Activated CD4-positive, alpha-beta T cell treated with anti-CD3 and anti-CD28 coated beads for 1 hour (primary cell): ENCODE measurements around the gene BFSP1.

Experiments used
- DNase-seq: peaks from one replicate; pipeline ENCODE4 v3.0.0-alpha.2; 2020

BFSP1 gene

GRCh38 chr20:17493173-17493572 is 38.0 kb downstream of the BFSP1 start:
- no peak for DNase-seq

DNA sequence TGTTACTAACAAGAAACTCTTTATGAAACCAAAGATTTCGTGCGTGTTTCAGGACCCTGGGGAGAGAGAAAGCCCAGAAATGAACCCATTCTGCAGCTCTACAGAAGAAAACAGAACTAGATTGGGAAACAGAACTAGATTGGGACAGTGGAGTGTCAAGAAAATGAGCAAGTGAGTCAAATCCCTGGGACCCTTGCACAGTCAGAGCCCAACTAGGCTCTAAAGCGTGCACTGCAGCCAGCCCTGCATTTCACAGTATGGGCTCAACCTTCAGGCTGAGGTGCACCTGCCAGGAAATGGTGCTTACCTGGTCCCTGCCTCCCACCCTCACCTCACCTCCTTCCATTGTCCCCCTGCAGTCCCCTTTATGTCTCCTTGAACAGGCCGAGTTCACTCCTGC is 39.7 kb downstream of the BFSP1 start:
- no peak for DNase-seq

GRCh38 chr20:17491041-17491440 is 40.1 kb downstream of the BFSP1 start:
- no peak for DNase-seq

DNA sequence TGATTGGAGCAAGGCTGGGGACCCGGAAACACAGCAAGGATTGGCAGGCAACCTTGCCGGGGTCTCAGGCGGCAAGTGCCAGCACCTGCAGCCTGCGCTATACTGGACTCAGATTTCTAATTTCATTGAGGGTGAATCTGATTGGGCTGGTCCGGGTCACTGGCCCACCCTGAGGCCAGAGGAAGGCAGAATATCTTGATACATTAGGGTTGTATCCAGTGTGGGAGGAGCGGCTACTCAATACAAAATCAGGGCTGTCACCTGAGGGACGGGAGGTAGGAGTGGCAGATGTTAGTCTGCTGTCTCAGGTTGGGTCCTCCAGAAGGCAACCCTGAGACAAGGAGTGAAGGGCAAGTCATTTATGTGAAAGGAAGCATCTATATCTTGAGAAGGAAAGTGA is 40.7 kb downstream of the BFSP1 start:
- no peak for DNase-seq

- no peak for DNase-seq
Observed at GRCh38 chr20:17488916-17489600, 42.1 kb downstream of the BFSP1 start.

GRCh38 chr20:17485017-17485416 is 46.2 kb downstream of the BFSP1 start:
- DNase-seq, result no peak

- no peak for DNase-seq
Observed at GRCh38 chr20:17482536-17482935, 48.6 kb downstream of the BFSP1 start.

DNA sequence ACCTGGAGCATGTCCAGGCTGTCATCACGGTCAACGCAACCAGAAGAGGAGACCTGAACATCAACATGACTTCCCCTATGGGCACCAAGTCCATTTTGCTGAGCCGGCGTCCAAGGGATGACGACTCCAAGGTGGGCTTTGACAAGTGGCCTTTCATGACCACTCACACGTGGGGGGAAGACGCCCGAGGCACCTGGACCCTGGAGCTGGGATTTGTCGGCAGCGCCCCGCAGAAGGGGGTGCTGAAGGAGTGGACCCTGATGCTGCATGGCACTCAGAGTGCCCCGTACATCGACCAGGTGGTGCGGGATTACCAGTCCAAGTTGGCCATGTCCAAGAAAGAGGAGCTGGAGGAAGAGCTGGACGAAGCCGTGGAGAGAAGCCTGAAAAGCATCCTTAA is 49.5 kb downstream of the BFSP1 start:
- DNase-seq, result no peak

- no peak for DNase-seq
Observed at GRCh38 chr20:17480696-17481095, 50.5 kb downstream of the BFSP1 start.

GRCh38 chr20:17479063-17479657 is 52.0 kb downstream of the BFSP1 start:
- no peak for DNase-seq

GRCh38 chr20:17473659-17474058 is 57.5 kb downstream of the BFSP1 start:
- DNase-seq, result no peak

DNA sequence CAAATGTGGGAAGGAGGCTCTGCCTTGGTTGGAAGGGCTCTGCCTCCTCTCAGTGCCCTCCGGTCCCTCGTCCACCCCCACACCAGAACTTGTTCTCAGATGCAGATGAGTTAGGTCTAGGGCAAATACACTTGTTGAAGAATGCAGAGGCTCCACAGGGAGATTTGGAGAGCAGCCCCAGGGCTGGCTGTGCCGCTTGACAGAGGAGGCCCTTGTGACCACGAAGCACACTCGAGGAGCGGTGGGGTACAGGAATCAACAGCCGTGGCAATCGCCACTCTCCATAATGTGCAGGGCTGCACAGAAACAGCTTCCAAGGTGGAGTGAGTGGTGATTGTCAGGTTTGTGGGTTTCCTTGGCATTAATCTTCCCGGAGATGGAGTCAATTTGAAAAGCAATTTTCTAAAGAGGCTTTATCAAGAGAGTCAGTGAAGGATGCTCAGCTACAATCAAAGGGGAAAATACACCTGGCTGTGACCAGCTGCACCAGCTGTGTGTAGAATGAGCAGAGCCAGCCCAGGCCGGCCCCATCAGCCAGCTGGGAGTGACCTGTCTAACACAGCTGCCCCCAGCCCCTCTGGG is 59.5 kb downstream of the BFSP1 start:
- DNase-seq, result no peak

GRCh38 chr20:17470973-17471372 is 60.2 kb downstream of the BFSP1 start:
- no peak for DNase-seq

DNA sequence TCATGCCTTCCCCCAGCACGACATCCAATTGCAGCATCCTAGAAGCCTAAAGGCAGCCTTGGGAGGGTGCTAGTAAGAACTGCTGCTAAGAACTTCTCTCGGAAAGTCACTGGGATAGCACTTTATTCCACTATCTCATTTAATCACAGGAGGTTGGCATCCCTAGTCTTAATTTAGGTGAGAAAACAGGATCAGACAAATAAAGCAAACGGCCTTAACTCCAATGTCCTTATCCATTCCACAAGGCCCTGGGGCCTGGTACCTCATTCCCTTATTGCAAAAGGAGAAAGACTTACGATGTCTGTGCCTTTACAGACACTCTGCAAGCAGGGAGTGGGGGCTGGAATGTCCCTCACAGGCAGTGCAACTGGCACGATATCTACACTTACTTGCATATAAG is 60.7 kb downstream of the BFSP1 start:
- DNase-seq, result no peak

DNA sequence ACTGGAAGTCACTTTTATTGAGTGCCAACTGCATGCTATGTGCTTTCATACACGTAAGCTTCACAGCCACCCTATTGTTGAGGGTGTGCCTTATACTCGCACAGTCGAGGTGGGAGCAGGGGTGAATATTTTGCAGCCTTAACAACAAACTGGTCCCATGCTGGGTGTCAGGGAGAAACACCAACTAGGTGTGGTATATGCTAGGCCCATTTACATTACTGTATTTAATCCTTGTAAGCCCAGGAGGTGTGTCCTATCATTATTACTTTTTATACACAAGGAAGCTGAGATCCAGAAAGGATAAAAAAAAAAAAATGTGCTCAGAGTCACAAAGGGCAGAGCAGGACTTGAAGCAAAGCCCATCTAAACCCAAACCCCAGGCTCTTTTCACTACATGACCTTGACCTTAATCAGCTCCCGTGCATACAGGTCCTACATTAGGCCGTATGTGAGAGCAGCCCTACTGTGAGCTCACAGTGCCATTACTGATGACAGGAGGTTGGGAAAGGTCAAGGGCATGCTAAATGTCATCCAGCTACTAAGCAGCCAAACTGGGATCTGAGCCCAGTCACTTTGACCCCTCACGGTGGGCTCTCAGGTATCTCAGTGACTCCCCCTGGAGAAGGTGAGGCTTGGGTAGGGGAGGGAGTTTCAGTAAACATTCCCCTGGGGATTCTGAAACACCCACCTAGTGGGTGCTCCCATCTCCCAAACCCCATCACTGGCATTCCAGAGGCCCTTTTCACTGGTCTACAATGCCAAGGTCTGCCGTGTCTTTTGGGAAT is 61.7 kb downstream of the BFSP1 start:
- DNase-seq, result no peak

GRCh38 chr20:17468073-17468840 is 62.9 kb downstream of the BFSP1 start:
- no peak for DNase-seq

DNA sequence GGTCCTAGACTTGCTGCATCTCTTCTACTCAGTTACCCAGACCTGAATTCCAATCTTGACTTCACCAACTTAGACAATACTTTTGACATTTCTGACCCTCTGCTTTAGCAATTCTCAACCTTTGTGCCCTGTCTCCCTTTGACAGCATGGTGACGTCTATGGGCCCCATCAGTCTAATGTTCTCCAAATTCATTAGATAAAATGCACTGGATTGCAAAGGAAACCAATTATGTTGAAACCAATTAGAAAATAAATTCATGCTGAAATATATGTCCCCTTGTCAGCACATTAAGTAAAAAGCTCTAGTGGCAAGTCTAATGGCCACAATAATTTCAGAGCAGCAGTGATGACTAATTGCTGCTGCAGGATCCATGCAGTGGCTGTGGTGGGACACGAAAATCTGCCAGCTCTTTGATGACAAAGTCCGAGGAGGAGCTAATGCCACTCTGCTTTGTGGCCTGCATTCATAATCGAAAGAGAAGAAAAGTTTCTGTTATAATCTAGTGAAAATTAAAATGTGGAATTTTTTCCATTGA is 64.0 kb downstream of the BFSP1 start:
- no peak for DNase-seq

DNA sequence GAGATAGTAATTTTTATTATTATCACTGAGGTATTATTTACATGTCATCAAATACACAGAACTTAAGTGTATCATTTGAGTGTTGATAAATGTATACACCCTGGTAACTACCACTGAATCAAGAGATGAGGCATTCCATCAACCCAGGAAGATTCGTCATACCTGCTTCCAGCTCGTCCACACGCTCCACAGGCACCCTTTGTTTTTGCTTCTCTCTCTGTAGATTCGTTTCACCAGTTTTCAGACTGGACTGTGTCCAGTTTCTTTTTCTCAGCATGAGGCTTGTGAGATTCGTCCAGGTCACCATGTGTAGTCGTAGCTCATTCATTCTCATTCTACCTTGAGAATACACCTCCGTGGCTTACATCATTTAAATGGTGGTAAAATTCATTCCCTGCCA is 64.5 kb downstream of the BFSP1 start:
- no peak for DNase-seq

GRCh38 chr20:17465236-17465635 is 65.9 kb downstream of the BFSP1 start:
- DNase-seq, result no peak

GRCh38 chr20:17463711-17464110 is 67.5 kb downstream of the BFSP1 start:
- DNase-seq, result no peak

GRCh38 chr20:17461941-17462340 is 69.2 kb downstream of the BFSP1 start:
- DNase-seq, result no peak

GRCh38 chr20:17460119-17460518 is 71.1 kb downstream of the BFSP1 start:
- DNase-seq, result no peak
